Gastrocnemius medialis (tissue), 4 donors: ENCODE data around the gene CCDC92.

Source experiments
- CTCF ChIP-seq, 5 experiments: fragments of 450-650 bp in 3 of 5; fragments of 200-600 bp in 2 of 5; sonication (generic) in 2 of 5; IDR thresholded peaks in 4 of 5; conservative IDR thresholded peaks in 1 of 5; 1 replicate in 4 of 5; 2 replicates in 1 of 5; pipeline ENCODE4 v1.5.1; 2016 to 2019; ENCODE audit warnings: antibody characterized with exemption in 5 of 5, mild to moderate bottlenecking in 3 of 5, moderate library complexity in 3 of 5
- POLR2A ChIP-seq, 2 donors: fragments of 450-650 bp; IDR thresholded peaks; one replicate each; pipeline ENCODE4 v1.6.1; 2017; ENCODE audit warnings: antibody characterized with exemption in 2 of 2, mild to moderate bottlenecking in 2 of 2, moderate library complexity in 2 of 2

GRCh38 chr12:123916729-123917128 lies 55.9 kb downstream of the CCDC92 start:
- no peak for TF ChIP-seq POLR2A (IDR thresholded peaks at IDR 0.05)
- no peak for TF ChIP-seq CTCF (IDR thresholded peaks at IDR 0.05 in 4 of 5, conservative IDR thresholded peaks at IDR 0.05 in 1 of 5)
